HCT116 (cell line): ENCODE measurements around the gene ECI2. TPM values are rescaled to one million over a fixed set of nuclear protein-coding genes. Genes with fewer than 3 reads are reported as not detected.

Experiments
- ATAC-seq: fragments of 200-7000 bp; cut with Tn5 transposase; 2 replicates; pipeline ENCODE4 v1.9.1; 2020; ENCODE audit warnings: mild to moderate bottlenecking, moderate library complexity
- BruUV-seq: library from RNA; stranded (reverse); fragments of 400-500 nt; replicated peaks from 2 replicates; lab custom pipeline; 2021; lab: Mats Ljungman, UMichigan
- CTCF ChIA-PET: fragments of 300-600 bp; sonication (Branson Sonifier 250); formaldehyde crosslinking; loops from one replicate; lab custom pipeline; 2021; ENCODE audit warnings: antibody characterized with exemption; lab: Charles Lee
- POLR2A ChIA-PET: fragments of 300-600, 350-600 bp; sonication (Branson Sonifier 250); formaldehyde crosslinking; loops from one replicate; lab custom pipeline; 2021; ENCODE audit warnings: antibody characterized with exemption; lab: Charles Lee
- RAD21 ChIA-PET, 2 experiments: fragments of 300-600 bp; sonication (Branson Sonifier 250); formaldehyde crosslinking; loops; one replicate each; lab custom pipeline; 2023; ENCODE audit warnings: low total read pairs in 2 of 2; ENCODE audit not compliant: uncharacterized antibody in 2 of 2, unreplicated experiment in 2 of 2, low non-redundant PET in 1 of 2; lab: Charles Lee
- DNase-seq: peaks from one replicate; pipeline ENCODE4 v3.0.0-alpha.2; 2010; ENCODE audit warnings: low read depth, low spot score
- H2AFZ ChIP-seq: fragments of 200-600 bp; shearing (Covaris generic), sonication (generic); 2 replicates; pipeline ENCODE4 v1.6.1; 2017; ENCODE audit warnings: low read depth, mixed run types, mixed read lengths, antibody characterized with exemption, low read length; ENCODE audit not compliant: poor library complexity, severe bottlenecking
- H3K27ac ChIP-seq: 2 replicates; pipeline ENCODE4 v1.5.1; 2012; ENCODE audit warnings: low read depth, low read length
- H3K27me3 ChIP-seq: fragments of 200-600 bp; sonication (generic); 2 replicates; pipeline ENCODE4 v1.6.1; 2016; ENCODE audit warnings: mixed run types, low read length, mixed read lengths; ENCODE audit not compliant: insufficient read depth
- H3K36me3 ChIP-seq, 2 experiments: fragments of 200-500 bp in 1 of 2; fragments of 200-600 bp in 1 of 2; sonication (Bioruptor generic) in 1 of 2; sonication (generic) in 1 of 2; 2 replicates each; pipeline versions ENCODE4 v1.5.1 to v1.6.1; 2014 to 2016; ENCODE audit warnings: low read length in 2 of 2, inconsistent platforms in 1 of 2, mixed read lengths in 1 of 2, mixed run types in 1 of 2; ENCODE audit not compliant: insufficient read depth in 2 of 2, control insufficient read depth in 1 of 2
- H3K4me1 ChIP-seq, 2 experiments: fragments of 200-600 bp in 1 of 2; sonication (generic) in 1 of 2; 2 replicates each; pipeline versions ENCODE4 v1.5.1 to v1.6.1; 2012 to 2017; ENCODE audit warnings: low read length in 2 of 2, inconsistent platforms in 1 of 2, mild to moderate bottlenecking in 1 of 2, mixed read lengths in 1 of 2, mixed run types in 1 of 2, moderate library complexity in 1 of 2; ENCODE audit not compliant: insufficient read depth in 2 of 2, control insufficient read depth in 1 of 2
- H3K4me2 ChIP-seq: fragments of 200-600 bp; sonication (generic); 2 replicates; pipeline ENCODE4 v1.6.1; 2017; ENCODE audit warnings: mixed run types, low read length, mixed read lengths
- H3K4me3 ChIP-seq, 2 experiments: fragments of 200-600 bp in 1 of 2; sonication (generic) in 1 of 2; replicated peaks in 1 of 2; 2 replicates each; pipeline ENCODE4 v1.5.1; 2011 to 2016; ENCODE audit warnings: low read length in 2 of 2, control low read depth in 1 of 2, low read depth in 1 of 2, mild to moderate bottlenecking in 1 of 2, mixed read lengths in 1 of 2, mixed run types in 1 of 2
- H3K79me2 ChIP-seq: fragments of 200-600 bp; sonication (generic); 2 replicates; pipeline ENCODE4 v1.6.1; 2017; ENCODE audit warnings: mild to moderate bottlenecking, mixed run types, low read length, moderate library complexity, mixed read lengths; ENCODE audit not compliant: insufficient read depth
- H3K9ac ChIP-seq: fragments of 200-600 bp; sonication (generic); 2 replicates; pipeline ENCODE4 v1.6.1; 2016; ENCODE audit warnings: low read length, mixed read lengths
- H3K9me2 ChIP-seq: fragments of 200-600 bp; sonication (generic), shearing (Covaris generic); 2 replicates; pipeline ENCODE4 v1.6.1; 2017; ENCODE audit warnings: mixed run types, mild to moderate bottlenecking, moderate library complexity; ENCODE audit not compliant: insufficient read depth
- H3K9me3 ChIP-seq, 2 experiments: fragments of 200-500 bp in 1 of 2; fragments of 200-600 bp in 1 of 2; sonication (Bioruptor generic) in 1 of 2; sonication (generic) in 1 of 2; 2 replicates each; pipeline ENCODE4 v1.6.1; 2014 to 2017; ENCODE audit warnings: low read length in 2 of 2, mixed read lengths in 2 of 2, inconsistent platforms in 1 of 2, low read depth in 1 of 2, mild to moderate bottlenecking in 1 of 2, mixed run types in 1 of 2, moderate library complexity in 1 of 2; ENCODE audit not compliant: control insufficient read depth in 1 of 2, insufficient read depth in 1 of 2
- H4K20me1 ChIP-seq: fragments of 200-600 bp; sonication (generic), shearing (Covaris generic); 2 replicates; pipeline ENCODE4 v1.6.1; 2017; ENCODE audit warnings: mixed run types, mild to moderate bottlenecking, moderate library complexity; ENCODE audit not compliant: insufficient read depth
- CBX3 ChIP-seq: IDR thresholded peaks from 2 replicates; pipeline ENCODE4 v1.6.1; 2012; ENCODE audit warnings: low read depth
- EGR1 ChIP-seq: IDR thresholded peaks from 2 replicates; pipeline ENCODE4 v1.6.1; 2012; ENCODE audit warnings: low read depth
- FOSL1 ChIP-seq: IDR thresholded peaks from 2 replicates; pipeline ENCODE4 v1.6.1; 2012; ENCODE audit warnings: low read depth
- JUND ChIP-seq: IDR thresholded peaks from 2 replicates; pipeline ENCODE4 v1.6.1; 2012
- POLR2A ChIP-seq: IDR thresholded peaks from 2 replicates; pipeline ENCODE4 v1.7.0; 2011; ENCODE audit warnings: borderline replicate concordance; ENCODE audit not compliant: insufficient read depth, insufficient read length; ENCODE audit errors: extremely low read depth
- SIN3A ChIP-seq: IDR thresholded peaks from 2 replicates; pipeline ENCODE4 v1.6.1; 2012; ENCODE audit warnings: low read depth
- SP1 ChIP-seq: IDR thresholded peaks from 2 replicates; pipeline ENCODE4 v1.6.1; 2012; ENCODE audit warnings: low read depth
- SRF ChIP-seq: IDR thresholded peaks from 2 replicates; pipeline ENCODE4 v1.6.1; 2012; ENCODE audit warnings: low read depth
- ZBTB33 ChIP-seq: IDR thresholded peaks from 2 replicates; pipeline ENCODE4 v1.6.1; 2011; ENCODE audit warnings: mild to moderate bottlenecking, low read length, moderate library complexity; ENCODE audit not compliant: insufficient replicate concordance; ENCODE audit errors: extremely low read depth
- ZNF274 ChIP-seq: fragments of 200-500 bp; sonication (Bioruptor generic); IDR thresholded peaks from 2 replicates; pipeline ENCODE4 v1.6.1; 2014; ENCODE audit warnings: mild to moderate bottlenecking, low read depth, low read length, inconsistent platforms
- intact Hi-C: fragments of 100-400 bp; cut with micrococcal nuclease; formaldehyde crosslinking; loops from 2 replicates; pipeline ENCODE4 v1.10.0; 2022
- total RNA-seq: library from RNA; stranded (reverse); gene quantifications from one replicate; pipeline ENCODE4 v1.2.1, GENCODE V29; 2021; ENCODE audit not compliant: unreplicated experiment

Gene ECI2
- total RNA-seq, 1 experiment from 2014 or later, result 56.8 TPM

GRCh38 chr6:4138186-4138585 lies 2.8 kb upstream of the ECI2 start:
- H2AFZ ChIP-seq, result no peak overlapping the region
- H3K79me2 ChIP-seq, result peaks cover 17% of the 10 kb centered on the region
- H3K27ac ChIP-seq, result no peak overlapping the region
- H3K9me2 ChIP-seq, result no peaks in the 10 kb centered on the region
- H4K20me1 ChIP-seq, result no peaks in the 10 kb centered on the region
- ChIA-PET RAD21 (no interaction called here), CTCF (no interaction called here), POLR2A (no interaction called here)
- intact Hi-C loops, result no loop called here
- BruUV-seq, result no TSS peak
- no peaks in the 10 kb centered on the region for H3K9me3 ChIP-seq
- H3K4me3 ChIP-seq, result no peak overlapping the region
- H3K4me2 ChIP-seq, result no peak overlapping the region
- H3K36me3 ChIP-seq, result no peaks in the 10 kb centered on the region
- TF ChIP-seq CBX3 (no peak), POLR2A (no peak), SP1 (no peak), FOSL1 (no peak), ZBTB33 (no peak), EGR1 (no peak), SRF (no peak), ZNF274 (no peak), JUND (no peak), SIN3A (no peak)
- H3K4me1 ChIP-seq, result peaks cover 10 to 16% of the 10 kb centered on the region in 2 experiments; a peak in 3 of 4 replicates
- ATAC-seq (no peak), DNase-seq (no peak)
- no peak overlapping the region for H3K9ac ChIP-seq
- no peaks in the 10 kb centered on the region for H3K27me3 ChIP-seq
